Fibroblast of gingiva (primary cell): ENCODE data around the gene KLHL11.

Source experiments
- DNase-seq: peaks from one replicate; pipeline ENCODE4 v3.0.0-alpha.2; 2011; ENCODE audit warnings: low read depth

Gene KLHL11

DNA sequence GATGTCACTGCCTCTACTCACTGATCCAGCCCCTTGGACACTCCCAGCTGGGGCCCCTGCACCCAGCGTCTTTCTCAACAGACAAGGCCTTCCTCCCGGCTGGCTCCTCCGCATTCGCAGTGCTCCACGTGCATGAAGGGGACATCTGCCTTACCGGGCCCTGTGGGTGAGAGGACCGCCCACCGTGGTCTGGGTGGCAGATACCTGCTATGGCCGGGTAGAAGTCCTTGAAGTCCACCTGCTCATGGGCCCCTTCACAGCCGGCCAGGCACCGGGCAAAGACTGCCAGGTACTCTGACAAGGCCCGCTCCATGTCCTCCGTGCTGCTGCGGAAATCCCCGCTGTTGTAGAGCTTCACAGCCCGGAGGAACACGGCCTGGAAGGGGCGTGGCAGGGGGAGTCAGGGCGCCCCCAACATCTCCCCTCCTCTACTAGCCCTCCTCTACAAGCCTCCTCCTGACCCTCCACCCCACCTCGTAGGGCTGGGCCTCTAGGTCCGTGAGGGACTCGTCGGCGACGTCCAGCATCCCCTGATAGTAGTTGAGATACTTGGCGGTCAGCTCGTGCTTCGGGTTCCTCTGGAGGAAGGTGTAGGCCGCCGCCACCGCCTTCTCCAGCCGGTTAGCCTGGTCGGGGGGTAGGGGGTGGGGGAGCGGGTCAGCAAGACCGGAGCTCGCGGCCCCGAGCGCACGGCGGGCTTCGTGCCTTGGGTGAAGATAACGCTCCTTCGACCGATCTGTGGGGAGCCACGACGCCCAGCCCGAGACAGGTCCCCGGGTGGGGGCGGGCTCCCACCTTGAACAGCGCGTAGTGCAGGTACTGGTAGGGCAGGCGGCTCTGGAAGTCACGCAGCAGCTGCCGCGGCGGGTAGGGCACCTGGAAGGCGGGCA, 54.3 kb downstream of the KLHL11 start:
- DNase-seq: no peak

DNA sequence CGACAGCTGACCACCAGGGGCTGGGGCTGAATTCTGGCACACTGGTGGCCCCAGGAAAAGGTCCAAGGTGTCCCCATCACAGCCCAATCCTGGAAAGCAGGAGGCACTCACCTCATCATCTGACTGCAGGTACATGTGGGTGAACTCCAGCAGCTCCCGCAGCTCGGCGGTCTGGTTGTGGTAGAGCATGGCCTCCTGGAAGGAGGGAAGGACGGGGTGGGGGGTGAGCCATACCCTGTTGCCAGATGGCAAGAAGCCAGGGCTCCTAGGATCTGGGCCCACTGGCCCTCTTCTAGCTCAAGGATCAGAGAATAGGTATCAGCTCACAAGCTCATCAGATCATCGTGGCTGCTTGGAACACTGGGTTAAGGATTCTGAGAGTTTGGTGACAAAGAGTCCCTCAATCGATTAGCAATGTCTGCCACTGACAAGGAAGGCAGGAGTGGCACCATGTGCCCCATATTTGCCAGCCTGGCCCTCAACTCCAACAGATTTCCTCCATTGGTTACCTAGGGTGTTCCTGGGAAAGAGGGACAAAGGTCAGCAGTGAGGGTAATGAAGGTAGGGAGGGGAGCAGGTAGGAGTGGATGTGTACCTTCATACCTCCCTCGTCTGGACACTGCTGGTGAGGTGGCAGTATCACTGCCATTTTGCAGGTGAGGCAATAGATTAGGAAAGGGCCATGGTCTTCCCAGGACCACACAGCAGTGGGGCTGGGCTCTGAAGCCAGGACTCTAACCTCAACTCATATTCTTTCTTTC, 58.4 kb downstream of the KLHL11 start:
- no peak for DNase-seq
